Gastroesophageal sphincter (tissue), 4 donors: ENCODE measurements around the gene CLIC4. TPM values are rescaled to one million over a fixed set of nuclear protein-coding genes. Genes with fewer than 3 reads are reported as not detected.

ENCODE experiments used
- ATAC-seq: fragments of 150-250 bp; one replicate; pipeline ENCODE4 v1.9.1; 2016; ENCODE audit warnings: mild to moderate bottlenecking, moderate library complexity
- H3K27ac ChIP-seq, 4 donors: fragments of 200-600 bp; sonication (generic) in 3 of 4; 1 replicate in 3 of 4; 2 replicates in 1 of 4; pipeline ENCODE4 v1.5.1; 2016 to 2019
- H3K27me3 ChIP-seq: fragments of 200-600 bp; sonication (generic); one replicate; pipeline ENCODE4 v1.5.1; 2019
- H3K36me3 ChIP-seq, 2 donors: fragments of 200-600 bp; sonication (generic); one replicate each; pipeline ENCODE4 v1.5.1; 2019; ENCODE audit warnings: control low read depth in 1 of 2
- H3K4me1 ChIP-seq, 3 donors: fragments of 200-600 bp; sonication (generic); 1 replicate in 2 of 3; 2 replicates in 1 of 3; pipeline ENCODE4 v1.5.1; 2016 to 2019; ENCODE audit warnings: control low read depth in 2 of 3
- H3K4me3 ChIP-seq, 2 donors: fragments of 200-600 bp; sonication (generic); one replicate each; pipeline ENCODE4 v1.5.1; 2019; ENCODE audit warnings: mild to moderate bottlenecking in 1 of 2, moderate library complexity in 1 of 2
- H3K9me3 ChIP-seq, 3 donors: fragments of 200-600 bp; sonication (generic); one replicate each; pipeline ENCODE4 v1.5.1; 2017 to 2019; ENCODE audit warnings: control low read depth in 2 of 3
- EP300 ChIP-seq: sonication (generic); formaldehyde crosslinking; IDR thresholded peaks from one replicate; pipeline ENCODE4 v1.6.1; 2017; ENCODE audit warnings: antibody characterized with exemption, mild to moderate bottlenecking
- POLR2A ChIP-seq, 2 donors: fragments of 450-650 bp; IDR thresholded peaks; one replicate each; pipeline ENCODE4 v1.6.1; 2017; ENCODE audit warnings: antibody characterized with exemption in 2 of 2, mild to moderate bottlenecking in 2 of 2, moderate library complexity in 1 of 2
- POLR2AphosphoS5 ChIP-seq: sonication (generic); formaldehyde crosslinking; IDR thresholded peaks from one replicate; pipeline ENCODE4 v1.6.1; 2017; ENCODE audit warnings: antibody characterized with exemption
- WGBS, 2 donors: methylation state at CpG; one replicate each; pipeline ENCODE4 v1.1.5; 2018; ENCODE audit warnings: low coverage in 1 of 2; 5-methylcytosine and 5-hydroxymethylcytosine counted together
- total RNA-seq, 4 donors: library from RNA; depleted of rRNA; stranded (reverse); fragments of >200 nt; gene quantifications; one replicate each; pipeline ENCODE4 v1.1.0, GENCODE V29; 2016
- TF ChIP-seq, protein P1 (sequence below), 4 experiments: fragments of 200-600 bp in 2 of 4; fragments of 450-650 bp in 2 of 4; sonication (generic) in 1 of 4; IDR thresholded peaks; one replicate each; pipeline ENCODE4 v1.5.1; 2017 to 2019; ENCODE audit warnings: antibody characterized with exemption in 4 of 4, mild to moderate bottlenecking in 2 of 4, moderate library complexity in 2 of 4

The CLIC4 gene
- total RNA-seq, 4 donors from 2014 or later: 553 to 721 (median 692) TPM

DNA sequence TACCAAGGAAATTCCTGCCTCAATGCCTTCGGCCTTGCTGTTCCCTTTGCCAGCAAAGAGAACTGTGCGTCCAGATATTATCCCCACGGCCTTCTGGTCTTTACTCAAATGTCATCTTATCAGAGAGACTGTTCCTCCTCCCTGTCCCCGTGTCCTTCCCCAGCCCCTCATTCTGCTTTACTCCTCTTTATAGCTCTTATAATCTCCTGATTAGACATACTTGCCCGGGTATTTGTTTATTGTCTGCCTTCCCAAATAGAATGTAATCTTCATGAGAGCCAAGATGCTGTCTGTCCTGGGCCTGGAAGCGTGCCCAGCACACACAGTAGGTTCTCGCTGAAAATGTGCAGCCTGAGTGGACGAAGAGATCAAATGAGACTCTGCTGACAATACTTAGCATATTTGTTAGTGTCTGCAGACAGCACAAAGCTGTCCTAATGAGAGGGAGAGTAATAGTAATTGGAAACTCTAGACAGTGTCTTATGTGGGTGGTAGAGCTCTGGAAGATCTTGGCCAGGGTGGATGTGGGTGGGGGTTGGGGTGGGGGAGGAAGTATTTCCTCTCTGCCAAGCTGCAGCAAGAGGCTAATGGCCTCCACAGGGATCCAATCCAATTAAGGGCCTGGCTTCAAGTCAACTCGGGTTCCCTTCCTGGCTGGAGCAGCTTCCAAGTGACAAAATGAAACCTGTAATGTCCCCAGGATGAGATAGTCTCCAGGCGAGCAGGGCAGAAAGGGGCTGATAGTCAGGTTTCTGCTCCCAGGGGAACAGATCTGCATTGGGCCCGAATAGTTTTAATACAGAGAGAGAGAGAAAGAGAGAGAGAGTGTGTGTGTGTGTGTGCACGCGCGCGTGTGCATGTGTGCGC, 9.5 kb upstream of the CLIC4 start:
- peak; percentile 68 for ATAC-seq
- no peaks in the 10 kb centered on the region for H3K27me3 ChIP-seq
- WGBS, 2 donors: 15 to 28% methylated on average over 12 to 15 of the region's 16 CpGs
- H3K27ac ChIP-seq: peak overlapping the region in 3 of 4 donors; percentile 44 to 64 (median 58)
- no peaks in the 10 kb centered on the region for H3K9me3 ChIP-seq
- peak overlapping the region in 1 of 2 donors; percentile 28 for H3K4me3 ChIP-seq
- no peaks in the 10 kb centered on the region for H3K36me3 ChIP-seq
- TF ChIP-seq POLR2A (IDR thresholded peaks at IDR 0.05): no peak
- TF ChIP-seq EP300: no peak
- TF ChIP-seq, protein P1, sequence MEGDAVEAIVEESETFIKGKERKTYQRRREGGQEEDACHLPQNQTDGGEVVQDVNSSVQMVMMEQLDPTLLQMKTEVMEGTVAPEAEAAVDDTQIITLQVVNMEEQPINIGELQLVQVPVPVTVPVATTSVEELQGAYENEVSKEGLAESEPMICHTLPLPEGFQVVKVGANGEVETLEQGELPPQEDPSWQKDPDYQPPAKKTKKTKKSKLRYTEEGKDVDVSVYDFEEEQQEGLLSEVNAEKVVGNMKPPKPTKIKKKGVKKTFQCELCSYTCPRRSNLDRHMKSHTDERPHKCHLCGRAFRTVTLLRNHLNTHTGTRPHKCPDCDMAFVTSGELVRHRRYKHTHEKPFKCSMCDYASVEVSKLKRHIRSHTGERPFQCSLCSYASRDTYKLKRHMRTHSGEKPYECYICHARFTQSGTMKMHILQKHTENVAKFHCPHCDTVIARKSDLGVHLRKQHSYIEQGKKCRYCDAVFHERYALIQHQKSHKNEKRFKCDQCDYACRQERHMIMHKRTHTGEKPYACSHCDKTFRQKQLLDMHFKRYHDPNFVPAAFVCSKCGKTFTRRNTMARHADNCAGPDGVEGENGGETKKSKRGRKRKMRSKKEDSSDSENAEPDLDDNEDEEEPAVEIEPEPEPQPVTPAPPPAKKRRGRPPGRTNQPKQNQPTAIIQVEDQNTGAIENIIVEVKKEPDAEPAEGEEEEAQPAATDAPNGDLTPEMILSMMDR (IDR thresholded peaks at IDR 0.05): no peak
- TF ChIP-seq POLR2AphosphoS5: no peak
- peaks cover 0 to 27% (median 12%) of the 10 kb centered on the region in 3 donors for H3K4me1 ChIP-seq

- WGBS, 2 donors: 64 to 94% methylated on average over 1 to 5 of the region's 6 CpGs
- H3K27ac ChIP-seq: no peak overlapping the region
- no peak for ATAC-seq
- no peak overlapping the region for H3K4me3 ChIP-seq
- H3K9me3 ChIP-seq: no peaks in the 10 kb centered on the region
- peaks cover 0 to 23% (median 9%) of the 10 kb centered on the region in 3 donors for H3K4me1 ChIP-seq
- H3K36me3 ChIP-seq: no peaks in the 10 kb centered on the region
- TF ChIP-seq, protein P1 (IDR thresholded peaks at IDR 0.05): no peak
- TF ChIP-seq POLR2A (IDR thresholded peaks at IDR 0.05): no peak
- no peak for TF ChIP-seq EP300
- no peak for TF ChIP-seq POLR2AphosphoS5
- H3K27me3 ChIP-seq: no peaks in the 10 kb centered on the region
Measured at GRCh38 chr1:24737368-24738117, 7.7 kb upstream of the CLIC4 start.

DNA sequence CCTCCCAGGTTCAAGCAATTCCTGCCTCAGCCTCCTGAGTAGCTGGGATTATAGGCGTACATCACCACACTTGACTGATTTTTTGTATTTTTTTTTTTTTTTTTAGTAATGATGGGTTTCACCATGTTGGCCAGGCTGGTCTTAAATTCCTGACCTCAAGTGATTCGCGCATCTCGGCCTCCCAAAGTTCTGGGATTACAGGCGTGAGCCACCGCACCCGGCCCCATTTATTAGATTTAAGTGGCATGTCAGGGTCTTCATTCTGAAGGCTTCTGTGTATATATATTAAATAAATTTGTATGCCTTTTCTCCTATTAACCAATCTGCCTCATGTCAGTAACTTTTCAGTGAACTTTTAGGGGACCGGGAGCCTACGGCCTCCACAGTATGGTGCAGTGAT, 6.0 kb upstream of the CLIC4 start:
- WGBS, 2 donors: 96% methylated on average over 9 of the region's 9 CpGs; no CpG with 5 or more reads in 1 of the 2 donors

DNA sequence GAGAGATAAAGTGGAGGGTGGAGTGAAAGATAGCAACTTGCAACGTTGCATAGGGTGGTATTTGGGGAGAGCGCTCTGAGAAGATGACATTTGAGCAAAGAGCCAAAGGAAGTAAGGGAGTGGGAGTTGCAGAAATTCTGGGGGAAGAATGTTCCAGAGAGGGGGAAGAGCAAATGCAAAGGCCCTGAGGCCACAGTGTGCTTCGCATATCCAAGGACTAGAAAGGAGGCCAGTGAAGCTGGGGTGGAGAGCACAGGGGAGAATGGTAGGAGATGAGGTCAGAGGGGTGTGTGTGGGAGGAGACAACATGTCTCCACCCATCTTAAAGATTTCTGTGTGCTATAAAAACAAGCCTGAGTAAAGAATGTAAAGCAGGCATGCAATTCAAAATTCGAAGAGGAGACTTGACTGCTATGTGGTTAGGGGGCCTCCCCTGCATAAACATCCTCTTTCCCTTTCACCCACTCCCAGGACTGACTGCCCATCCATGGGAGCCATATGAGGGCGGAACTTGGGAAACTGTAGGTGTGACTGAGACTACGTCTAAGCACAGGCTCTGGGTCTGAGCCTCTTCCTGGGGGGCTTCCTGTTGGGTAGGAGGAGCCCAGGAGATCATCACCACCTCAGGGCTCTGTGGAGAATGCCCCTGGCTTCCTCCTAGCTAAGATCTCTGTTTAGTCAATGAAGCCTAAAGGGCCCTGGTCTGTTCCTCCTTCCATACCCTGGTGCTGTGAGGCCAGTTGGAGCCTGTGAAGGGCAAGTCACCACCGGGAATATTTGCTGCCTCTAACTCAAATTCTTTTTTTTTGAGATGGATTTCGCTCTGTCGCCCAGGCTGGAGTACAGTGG, 2.9 kb upstream of the CLIC4 start:
- no peak for ATAC-seq
- peak overlapping the region in 3 of 4 donors; percentile 99 to 100 (median 100) for H3K27ac ChIP-seq
- TF ChIP-seq POLR2AphosphoS5 (no peak), EP300 (no peak), POLR2A (IDR thresholded peaks at IDR 0.05) (no peak)
- TF ChIP-seq, protein P1 (IDR thresholded peaks at IDR 0.05): no peak
- 77 to 80% methylated on average over 6 to 7 of the region's 9 CpGs for WGBS, 2 donors
- H3K27me3 ChIP-seq: no peaks in the 10 kb centered on the region
- no peaks in the 10 kb centered on the region for H3K36me3 ChIP-seq
- H3K4me1 ChIP-seq: peaks cover 4 to 23% (median 8%) of the 10 kb centered on the region in 3 donors
- no peaks in the 10 kb centered on the region for H3K9me3 ChIP-seq
- H3K4me3 ChIP-seq: no peak overlapping the region

More for the DNA sequence above, 6.0 kb upstream of the CLIC4 start:
- no peaks in the 10 kb centered on the region for H3K9me3 ChIP-seq
- TF ChIP-seq EP300 (no peak), POLR2A (IDR thresholded peaks at IDR 0.05) (no peak), POLR2AphosphoS5 (no peak)
- TF ChIP-seq, protein P1 (IDR thresholded peaks at IDR 0.05): no peak
- H3K27me3 ChIP-seq: no peaks in the 10 kb centered on the region
- H3K27ac ChIP-seq: no peak overlapping the region
- peaks cover 4 to 36% (median 17%) of the 10 kb centered on the region in 3 donors for H3K4me1 ChIP-seq
- H3K36me3 ChIP-seq: no peaks in the 10 kb centered on the region
- no peak for ATAC-seq
- no peak overlapping the region for H3K4me3 ChIP-seq
